HG02759 (cell line): ENCODE data around the gene IL4.
"Not testable (repeated sequence)": the region's sequence is repeated elsewhere in the genome, so short reads cannot be mapped to it uniquely, and the experiment has no call there.

ENCODE experiments used
- ATAC-seq: cut with Tn5 transposase; IDR thresholded peaks from one replicate; pipeline ENCODE4 v1.9.1; 2021; ENCODE audit warnings: mild to moderate bottlenecking, moderate library complexity; ENCODE audit not compliant: unreplicated experiment

Gene IL4

GRCh38 chr5:132689513-132689912, 15.7 kb downstream of the IL4 start:
- no peak for ATAC-seq

- ATAC-seq = no peak
Measured at GRCh38 chr5:132690156-132690555, 16.4 kb downstream of the IL4 start.

GRCh38 chr5:132691755-132692631, 18.2 kb downstream of the IL4 start:
- ATAC-seq = not testable (repeated sequence)

- ATAC-seq = no peak
Measured at GRCh38 chr5:132692632-132692967, 18.8 kb downstream of the IL4 start.

- no peak for ATAC-seq
Measured at GRCh38 chr5:132695956-132696355, 22.2 kb downstream of the IL4 start.

GRCh38 chr5:132704875-132705274, 31.1 kb downstream of the IL4 start:
- ATAC-seq = no peak

GRCh38 chr5:132708645-132709044, 34.9 kb downstream of the IL4 start:
- no peak for ATAC-seq

- no peak for ATAC-seq
Measured at GRCh38 chr5:132714456-132715307, 40.9 kb downstream of the IL4 start.

- no peak for ATAC-seq
Measured at GRCh38 chr5:132718544-132719312, 44.9 kb downstream of the IL4 start.

- no peak for ATAC-seq
Measured at GRCh38 chr5:132725745-132726144, 52.0 kb downstream of the IL4 start.

- ATAC-seq = no peak
Measured at GRCh38 chr5:132729896-132730295, 56.1 kb downstream of the IL4 start.
